ENCODE results near the gene APBA1. TPM values are rescaled to one million over a fixed set of nuclear protein-coding genes. Genes with fewer than 3 reads are reported as not detected.
A peak's percentile ranks its signal among the peaks of the same experiment; 100 is the strongest.

Gene APBA1
- total RNA-seq, 1 donor from 2014 or later: 4.3 TPM

DNA sequence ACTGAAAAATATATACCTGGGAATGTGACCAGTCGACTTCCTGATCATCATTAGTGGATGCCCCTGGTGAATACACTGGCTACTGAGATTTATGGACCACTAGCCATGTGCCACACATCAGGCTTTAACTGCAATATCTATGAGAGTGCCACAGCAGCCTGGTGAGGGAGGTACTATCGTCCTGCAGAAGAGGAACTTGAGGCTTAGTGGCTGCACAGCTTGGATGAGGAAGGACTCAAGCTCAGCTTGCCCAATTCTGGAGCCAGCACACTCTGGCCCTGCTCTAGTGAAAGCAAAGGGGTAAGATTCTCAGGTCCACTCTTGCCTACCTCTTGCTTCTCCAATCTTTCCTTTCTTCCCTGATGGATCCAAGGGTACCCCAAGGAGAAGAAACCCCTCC lies 217.8 kb downstream of the APBA1 start:
- peaks cover 3% of the 10 kb centered on the region for H3K36me3 ChIP-seq
- no peaks in the 10 kb centered on the region for H3K9me3 ChIP-seq

DNA sequence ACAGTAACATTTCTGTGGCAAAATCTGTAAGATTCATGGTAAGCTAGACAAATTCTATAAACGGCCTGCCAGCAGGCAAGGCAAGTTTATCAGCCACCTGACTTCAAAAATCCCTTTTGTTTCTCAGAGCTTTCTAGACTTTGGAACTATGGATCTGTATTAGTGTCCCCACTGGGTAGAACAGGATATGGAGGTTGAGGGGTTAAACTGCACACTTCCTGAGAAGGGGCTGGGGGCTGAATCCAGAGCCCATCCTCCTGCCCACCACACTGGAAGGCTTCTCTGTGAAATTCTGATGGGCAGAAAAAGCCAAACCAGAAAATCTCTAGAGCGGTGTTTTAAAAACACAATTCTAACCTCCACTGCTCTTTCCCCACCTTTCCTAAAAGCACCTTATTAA lies 218.4 kb downstream of the APBA1 start:
- intact Hi-C loops (cut with DNase I): no loop called here
- peaks cover 3% of the 10 kb centered on the region for H3K36me3 ChIP-seq
- no peak for ATAC-seq
- H3K9me3 ChIP-seq: no peaks in the 10 kb centered on the region
- H3K27ac ChIP-seq: no peak overlapping the region
- no peaks in the 10 kb centered on the region for H3K27me3 ChIP-seq (ENCODE audit: low read depth)
- H3K4me3 ChIP-seq: no peak overlapping the region
- no peak for DNase-seq
- no peaks in the 10 kb centered on the region for H3K4me1 ChIP-seq
- TF ChIP-seq, protein P1, sequence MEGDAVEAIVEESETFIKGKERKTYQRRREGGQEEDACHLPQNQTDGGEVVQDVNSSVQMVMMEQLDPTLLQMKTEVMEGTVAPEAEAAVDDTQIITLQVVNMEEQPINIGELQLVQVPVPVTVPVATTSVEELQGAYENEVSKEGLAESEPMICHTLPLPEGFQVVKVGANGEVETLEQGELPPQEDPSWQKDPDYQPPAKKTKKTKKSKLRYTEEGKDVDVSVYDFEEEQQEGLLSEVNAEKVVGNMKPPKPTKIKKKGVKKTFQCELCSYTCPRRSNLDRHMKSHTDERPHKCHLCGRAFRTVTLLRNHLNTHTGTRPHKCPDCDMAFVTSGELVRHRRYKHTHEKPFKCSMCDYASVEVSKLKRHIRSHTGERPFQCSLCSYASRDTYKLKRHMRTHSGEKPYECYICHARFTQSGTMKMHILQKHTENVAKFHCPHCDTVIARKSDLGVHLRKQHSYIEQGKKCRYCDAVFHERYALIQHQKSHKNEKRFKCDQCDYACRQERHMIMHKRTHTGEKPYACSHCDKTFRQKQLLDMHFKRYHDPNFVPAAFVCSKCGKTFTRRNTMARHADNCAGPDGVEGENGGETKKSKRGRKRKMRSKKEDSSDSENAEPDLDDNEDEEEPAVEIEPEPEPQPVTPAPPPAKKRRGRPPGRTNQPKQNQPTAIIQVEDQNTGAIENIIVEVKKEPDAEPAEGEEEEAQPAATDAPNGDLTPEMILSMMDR (IDR thresholded peaks at IDR 0.05): no peak

More for the DNA sequence above, 217.8 kb downstream of the APBA1 start:
- no peak overlapping the region for H3K27ac ChIP-seq
- TF ChIP-seq, protein P1 (IDR thresholded peaks at IDR 0.05): no peak
- peak; percentile 44 to 70 for ATAC-seq
- no peaks in the 10 kb centered on the region for H3K27me3 ChIP-seq (ENCODE audit: low read depth)
- H3K4me3 ChIP-seq: no peak overlapping the region
- DNase-seq: no peak
- H3K4me1 ChIP-seq: no peaks in the 10 kb centered on the region
- intact Hi-C loops (cut with DNase I): no loop called here

DNA sequence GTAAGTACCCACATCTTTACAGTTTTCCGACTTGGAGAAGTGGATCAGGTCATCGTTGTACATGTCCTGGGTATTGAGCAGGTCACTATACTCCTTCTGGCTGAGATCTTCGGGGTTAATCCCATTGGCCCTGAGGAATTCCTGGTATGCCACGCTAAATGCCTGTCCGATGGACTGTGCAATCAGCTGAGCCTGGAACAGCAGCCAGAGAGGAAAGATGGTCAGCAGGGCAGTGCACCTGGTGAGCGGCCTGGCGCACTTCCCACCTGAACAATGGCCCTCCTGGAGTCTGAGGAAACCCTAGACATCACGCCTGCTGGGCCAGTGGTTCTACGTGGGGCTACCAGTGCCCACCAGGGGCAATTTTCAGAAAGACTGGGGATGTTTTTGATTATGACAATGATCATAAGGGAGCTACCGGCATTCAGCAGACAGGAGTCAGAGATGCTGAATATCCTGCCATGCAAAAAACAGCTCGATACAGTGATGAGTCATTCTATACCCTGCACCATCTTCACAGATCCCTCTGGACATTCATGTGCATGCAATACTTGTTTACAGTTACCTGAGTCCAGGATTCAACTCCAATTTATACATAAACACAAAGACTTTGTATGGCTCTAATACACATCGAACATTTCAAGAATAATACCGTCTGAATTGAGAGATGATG lies 219.9 kb downstream of the APBA1 start:
- no peak for DNase-seq
- H3K27ac ChIP-seq: no peak overlapping the region
- no peak overlapping the region for H3K4me3 ChIP-seq
- TF ChIP-seq, protein P1 (IDR thresholded peaks at IDR 0.05): no peak
- H3K4me1 ChIP-seq: no peaks in the 10 kb centered on the region
- H3K36me3 ChIP-seq: peaks cover 3% of the 10 kb centered on the region
- H3K27me3 ChIP-seq (ENCODE audit: low read depth): no peaks in the 10 kb centered on the region
- H3K9me3 ChIP-seq: no peaks in the 10 kb centered on the region
- no peak for ATAC-seq
- intact Hi-C loops (cut with DNase I): no loop called here

DNA sequence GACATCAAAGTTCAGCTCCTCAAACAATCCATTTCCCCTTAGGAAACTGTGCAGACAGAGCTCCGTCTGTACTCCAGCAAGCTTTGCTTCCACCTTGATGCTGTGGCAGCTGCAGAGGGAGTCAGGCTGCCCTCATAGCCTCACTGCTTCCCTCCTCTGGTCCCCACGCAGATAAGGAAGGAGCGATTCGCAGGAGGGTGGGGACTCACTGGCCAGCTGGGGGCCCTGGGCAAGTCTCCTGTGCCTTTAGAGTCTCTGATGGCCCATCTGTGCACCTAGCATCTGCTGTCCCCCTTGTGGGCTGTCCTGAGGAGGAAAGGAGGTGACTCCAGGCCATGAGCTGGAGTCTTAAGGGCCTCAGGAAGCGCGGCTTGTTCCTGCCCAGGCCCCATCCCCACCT lies 225.7 kb downstream of the APBA1 start:
- H3K4me3 ChIP-seq: no peak overlapping the region
- TF ChIP-seq, protein P1 (IDR thresholded peaks at IDR 0.05): no peak
- no peaks in the 10 kb centered on the region for H3K36me3 ChIP-seq
- intact Hi-C loops (cut with DNase I): no loop called here
- no peak overlapping the region for H3K27ac ChIP-seq
- no peak for DNase-seq
- no peaks in the 10 kb centered on the region for H3K4me1 ChIP-seq
- H3K27me3 ChIP-seq (ENCODE audit: low read depth): no peaks in the 10 kb centered on the region
- ATAC-seq: no peak
- no peaks in the 10 kb centered on the region for H3K9me3 ChIP-seq

DNA sequence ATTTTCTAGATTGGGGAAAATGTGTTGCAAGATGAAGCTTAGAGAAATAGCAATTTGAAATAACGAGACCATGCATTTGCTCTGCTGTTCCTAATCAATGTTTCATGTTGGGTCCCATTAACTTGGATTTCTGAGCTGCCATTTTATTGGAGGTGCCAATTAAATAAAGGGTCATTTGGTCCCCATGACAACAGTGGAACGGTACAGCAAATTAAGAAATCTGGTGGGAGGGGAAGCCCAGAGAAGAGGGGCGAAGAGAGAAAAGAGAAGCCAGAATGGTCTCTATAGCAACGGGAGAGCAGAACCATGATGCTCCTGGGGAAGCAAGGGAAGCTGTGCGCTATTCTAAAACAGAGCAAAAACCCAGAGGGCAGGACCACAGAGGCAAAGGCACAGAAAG lies 226.9 kb downstream of the APBA1 start:
- ATAC-seq (no peak), DNase-seq (no peak)
- intact Hi-C loops (cut with DNase I): no loop called here
- TF ChIP-seq, protein P1 (IDR thresholded peaks at IDR 0.05): no peak
- no peak overlapping the region for H3K27ac ChIP-seq
- H3K36me3 ChIP-seq: no peaks in the 10 kb centered on the region
- H3K4me1 ChIP-seq: no peaks in the 10 kb centered on the region
- no peaks in the 10 kb centered on the region for H3K9me3 ChIP-seq
- H3K4me3 ChIP-seq: no peak overlapping the region
- no peaks in the 10 kb centered on the region for H3K27me3 ChIP-seq (ENCODE audit: low read depth)
